Measurements from ENCODE around the gene FMNL3. TPM values are rescaled to one million over a fixed set of nuclear protein-coding genes. Genes with fewer than 3 reads are reported as not detected.
"Not testable (repeated sequence)": the region's sequence is repeated elsewhere in the genome, so short reads cannot be mapped to it uniquely, and the experiment has no call there.

FMNL3 gene
- polyA plus RNA-seq, 1 donor from 2014 or later, result 9.3 TPM

GRCh38 chr12:49740277-49740676, 33.1 kb upstream of the FMNL3 start:
- not testable (repeated sequence) for H3K27ac ChIP-seq (ENCODE audit: low read length); H3K4me2 ChIP-seq (ENCODE audit: low read length); H4K20me1 ChIP-seq (ENCODE audit: insufficient read depth); H3K9ac ChIP-seq (ENCODE audit: low read length); H3K9me2 ChIP-seq (ENCODE audit: insufficient read depth, low read length); H3K36me3 ChIP-seq (ENCODE audit: insufficient read depth, low read length); H3F3A ChIP-seq (ENCODE audit: insufficient read depth, low read length, poor library complexity, severe bottlenecking); H3K27me3 ChIP-seq (ENCODE audit: insufficient read depth, low read depth, low read length); H3K4me3 ChIP-seq (ENCODE audit: low read length); H3K9me3 ChIP-seq (ENCODE audit: low read length); H2AFZ ChIP-seq (ENCODE audit: low read depth, low read length)
- peaks cover 35% of the 10 kb centered on the region for H3K79me2 ChIP-seq (replicated peaks; ENCODE audit: insufficient read depth, low read length)

- H3F3A ChIP-seq (ENCODE audit: insufficient read depth, low read length, poor library complexity, severe bottlenecking); H3K27ac ChIP-seq (ENCODE audit: low read length); H3K4me3 ChIP-seq (ENCODE audit: low read length); H2AFZ ChIP-seq (ENCODE audit: low read depth, low read length); H3K36me3 ChIP-seq (ENCODE audit: insufficient read depth, low read length); H3K9ac ChIP-seq (ENCODE audit: low read length); H3K9me2 ChIP-seq (ENCODE audit: insufficient read depth, low read length); H3K27me3 ChIP-seq (ENCODE audit: insufficient read depth, low read depth, low read length); H4K20me1 ChIP-seq (ENCODE audit: insufficient read depth); H3K9me3 ChIP-seq (ENCODE audit: low read length); H3K4me2 ChIP-seq (ENCODE audit: low read length): not testable (repeated sequence)
- H3K79me2 ChIP-seq (replicated peaks; ENCODE audit: insufficient read depth, low read length), result peaks cover 20% of the 10 kb centered on the region
These were observed 31.5 kb upstream of the FMNL3 start for GRCh38 chr12:49738721-49739120.

DNA sequence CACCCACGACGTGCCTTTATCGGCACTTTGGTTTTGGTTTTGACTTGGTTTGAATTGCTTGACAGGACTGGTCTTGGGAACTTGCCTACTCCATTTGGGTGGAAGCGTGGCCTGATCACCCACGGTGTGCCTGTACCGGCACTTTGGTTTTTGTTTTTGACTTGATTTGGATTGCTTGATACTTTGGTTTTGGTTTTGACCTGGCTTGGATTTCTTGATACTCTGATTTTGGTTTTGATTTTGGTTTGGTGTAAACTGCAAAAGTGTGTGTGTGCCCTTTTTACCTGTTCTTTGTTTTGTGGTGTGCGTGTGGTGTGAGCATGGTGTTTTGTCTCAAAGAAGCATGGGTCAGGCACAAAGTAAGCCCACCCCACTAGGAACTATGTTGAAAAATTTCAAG, 27.7 kb upstream of the FMNL3 start:
- not testable (repeated sequence) for H3K27me3 ChIP-seq (ENCODE audit: insufficient read depth, low read depth, low read length); H3K4me3 ChIP-seq (ENCODE audit: low read length); H3F3A ChIP-seq (ENCODE audit: insufficient read depth, low read length, poor library complexity, severe bottlenecking); H3K36me3 ChIP-seq (ENCODE audit: insufficient read depth, low read length); H4K20me1 ChIP-seq (ENCODE audit: insufficient read depth); H3K27ac ChIP-seq (ENCODE audit: low read length); H3K4me2 ChIP-seq (ENCODE audit: low read length); H3K9me2 ChIP-seq (ENCODE audit: insufficient read depth, low read length); H3K9me3 ChIP-seq (ENCODE audit: low read length); H3K9ac ChIP-seq (ENCODE audit: low read length); H3K79me2 ChIP-seq (replicated peaks; ENCODE audit: insufficient read depth, low read length); H2AFZ ChIP-seq (ENCODE audit: low read depth, low read length)

DNA sequence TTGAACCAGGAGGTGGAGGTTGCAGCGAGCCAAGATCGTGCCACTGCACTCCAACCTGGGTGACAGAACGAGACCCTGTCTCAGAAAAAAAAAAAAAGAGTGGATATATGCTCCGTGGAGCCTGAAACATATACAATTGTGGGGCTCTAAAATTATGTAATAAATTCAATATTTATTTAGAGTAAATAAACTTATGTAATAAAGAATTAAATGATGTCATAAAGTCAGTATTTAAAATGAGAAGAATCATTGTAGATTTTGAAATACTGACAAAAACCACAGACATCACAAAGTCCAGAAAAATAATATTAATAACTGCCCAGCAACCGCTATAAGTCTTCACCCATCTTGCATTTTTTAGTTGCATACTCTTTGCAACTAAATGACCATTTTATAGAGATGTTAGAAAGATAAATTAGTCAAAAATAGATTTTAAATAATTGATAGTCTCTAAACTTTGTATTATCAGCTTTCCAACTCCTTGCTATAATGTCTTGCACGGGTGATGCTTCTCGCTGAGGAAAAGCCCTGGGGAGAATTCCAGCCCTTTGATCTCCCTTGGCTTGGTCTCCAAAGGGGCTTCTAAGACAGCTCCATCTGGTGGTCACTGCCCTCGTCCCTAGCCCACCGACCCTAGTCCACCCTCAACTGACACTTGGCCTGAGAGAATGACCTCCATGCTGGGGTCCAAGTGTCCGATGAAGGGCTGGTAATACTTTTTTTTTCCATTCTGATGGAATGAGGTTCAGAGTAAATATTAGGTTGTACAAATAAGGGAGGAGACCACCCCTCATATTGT, 26.2 kb upstream of the FMNL3 start:
- Histone ChIP-seq H3K4me3 (ENCODE audit: low read length) (no peak overlapping the region), H3F3A (ENCODE audit: insufficient read depth, low read length, poor library complexity, severe bottlenecking) (no peaks in the 10 kb centered on the region), H3K9me3 (ENCODE audit: low read length) (no peaks in the 10 kb centered on the region), H3K27me3 (ENCODE audit: insufficient read depth, low read depth, low read length) (no peaks in the 10 kb centered on the region), H3K27ac (ENCODE audit: low read length) (no peak overlapping the region), H4K20me1 (ENCODE audit: insufficient read depth) (no peaks in the 10 kb centered on the region), H2AFZ (ENCODE audit: low read depth, low read length) (no peak overlapping the region), H3K9ac (ENCODE audit: low read length) (no peak overlapping the region), H3K36me3 (ENCODE audit: insufficient read depth, low read length) (no peaks in the 10 kb centered on the region), H3K9me2 (ENCODE audit: insufficient read depth, low read length) (no peaks in the 10 kb centered on the region), H3K4me2 (ENCODE audit: low read length) (no peak overlapping the region), H3K79me2 (replicated peaks; ENCODE audit: insufficient read depth, low read length) (no peaks in the 10 kb centered on the region)
- no peak for TF ChIP-seq RAD21 (conservative IDR thresholded peaks at IDR 0.05)
- no peak for TF ChIP-seq SMC3 (conservative IDR thresholded peaks at IDR 0.05; ENCODE audit: poor library complexity)
- no peak for TF ChIP-seq POLR2AphosphoS5 (IDR thresholded peaks at IDR 0.05)
- TF ChIP-seq MXI1 (conservative IDR thresholded peaks at IDR 0.05; ENCODE audit: poor library complexity, severe bottlenecking), result no peak
- no peak for TF ChIP-seq TAF1 (IDR thresholded peaks at IDR 0.05; ENCODE audit: low read depth)
- TF ChIP-seq, protein P1, sequence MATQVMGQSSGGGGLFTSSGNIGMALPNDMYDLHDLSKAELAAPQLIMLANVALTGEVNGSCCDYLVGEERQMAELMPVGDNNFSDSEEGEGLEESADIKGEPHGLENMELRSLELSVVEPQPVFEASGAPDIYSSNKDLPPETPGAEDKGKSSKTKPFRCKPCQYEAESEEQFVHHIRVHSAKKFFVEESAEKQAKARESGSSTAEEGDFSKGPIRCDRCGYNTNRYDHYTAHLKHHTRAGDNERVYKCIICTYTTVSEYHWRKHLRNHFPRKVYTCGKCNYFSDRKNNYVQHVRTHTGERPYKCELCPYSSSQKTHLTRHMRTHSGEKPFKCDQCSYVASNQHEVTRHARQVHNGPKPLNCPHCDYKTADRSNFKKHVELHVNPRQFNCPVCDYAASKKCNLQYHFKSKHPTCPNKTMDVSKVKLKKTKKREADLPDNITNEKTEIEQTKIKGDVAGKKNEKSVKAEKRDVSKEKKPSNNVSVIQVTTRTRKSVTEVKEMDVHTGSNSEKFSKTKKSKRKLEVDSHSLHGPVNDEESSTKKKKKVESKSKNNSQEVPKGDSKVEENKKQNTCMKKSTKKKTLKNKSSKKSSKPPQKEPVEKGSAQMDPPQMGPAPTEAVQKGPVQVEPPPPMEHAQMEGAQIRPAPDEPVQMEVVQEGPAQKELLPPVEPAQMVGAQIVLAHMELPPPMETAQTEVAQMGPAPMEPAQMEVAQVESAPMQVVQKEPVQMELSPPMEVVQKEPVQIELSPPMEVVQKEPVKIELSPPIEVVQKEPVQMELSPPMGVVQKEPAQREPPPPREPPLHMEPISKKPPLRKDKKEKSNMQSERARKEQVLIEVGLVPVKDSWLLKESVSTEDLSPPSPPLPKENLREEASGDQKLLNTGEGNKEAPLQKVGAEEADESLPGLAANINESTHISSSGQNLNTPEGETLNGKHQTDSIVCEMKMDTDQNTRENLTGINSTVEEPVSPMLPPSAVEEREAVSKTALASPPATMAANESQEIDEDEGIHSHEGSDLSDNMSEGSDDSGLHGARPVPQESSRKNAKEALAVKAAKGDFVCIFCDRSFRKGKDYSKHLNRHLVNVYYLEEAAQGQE (IDR thresholded peaks at IDR 0.05; ENCODE audit: borderline replicate concordance), result no peak
- TF ChIP-seq EZH2 (IDR thresholded peaks at IDR 0.05; ENCODE audit: borderline replicate concordance, insufficient read depth, low read length, poor library complexity, severe bottlenecking), result no peak
- no peak for TF ChIP-seq EP300 (conservative IDR thresholded peaks at IDR 0.05; ENCODE audit: poor library complexity, severe bottlenecking)
- TF ChIP-seq, protein P2, sequence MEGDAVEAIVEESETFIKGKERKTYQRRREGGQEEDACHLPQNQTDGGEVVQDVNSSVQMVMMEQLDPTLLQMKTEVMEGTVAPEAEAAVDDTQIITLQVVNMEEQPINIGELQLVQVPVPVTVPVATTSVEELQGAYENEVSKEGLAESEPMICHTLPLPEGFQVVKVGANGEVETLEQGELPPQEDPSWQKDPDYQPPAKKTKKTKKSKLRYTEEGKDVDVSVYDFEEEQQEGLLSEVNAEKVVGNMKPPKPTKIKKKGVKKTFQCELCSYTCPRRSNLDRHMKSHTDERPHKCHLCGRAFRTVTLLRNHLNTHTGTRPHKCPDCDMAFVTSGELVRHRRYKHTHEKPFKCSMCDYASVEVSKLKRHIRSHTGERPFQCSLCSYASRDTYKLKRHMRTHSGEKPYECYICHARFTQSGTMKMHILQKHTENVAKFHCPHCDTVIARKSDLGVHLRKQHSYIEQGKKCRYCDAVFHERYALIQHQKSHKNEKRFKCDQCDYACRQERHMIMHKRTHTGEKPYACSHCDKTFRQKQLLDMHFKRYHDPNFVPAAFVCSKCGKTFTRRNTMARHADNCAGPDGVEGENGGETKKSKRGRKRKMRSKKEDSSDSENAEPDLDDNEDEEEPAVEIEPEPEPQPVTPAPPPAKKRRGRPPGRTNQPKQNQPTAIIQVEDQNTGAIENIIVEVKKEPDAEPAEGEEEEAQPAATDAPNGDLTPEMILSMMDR (IDR thresholded peaks at IDR 0.05; ENCODE audit: poor library complexity, severe bottlenecking), result no peak
